Measurements from ENCODE around the gene IMPG2. TPM values are rescaled to one million over a fixed set of nuclear protein-coding genes. Genes with fewer than 3 reads are reported as not detected.

The IMPG2 gene
- polyA plus RNA-seq, 1 donor, result 1.8 TPM

GRCh38 chr3:101240719-101241399 is 79.5 kb downstream of the IMPG2 start:
- no peak for DNase-seq (ENCODE audit: low read depth)

GRCh38 chr3:101235048-101235447 is 85.3 kb downstream of the IMPG2 start:
- no peak for DNase-seq (ENCODE audit: low read depth)

- no peak for DNase-seq (ENCODE audit: low read depth)
Observed at GRCh38 chr3:101230618-101231017, 89.8 kb downstream of the IMPG2 start.

DNA sequence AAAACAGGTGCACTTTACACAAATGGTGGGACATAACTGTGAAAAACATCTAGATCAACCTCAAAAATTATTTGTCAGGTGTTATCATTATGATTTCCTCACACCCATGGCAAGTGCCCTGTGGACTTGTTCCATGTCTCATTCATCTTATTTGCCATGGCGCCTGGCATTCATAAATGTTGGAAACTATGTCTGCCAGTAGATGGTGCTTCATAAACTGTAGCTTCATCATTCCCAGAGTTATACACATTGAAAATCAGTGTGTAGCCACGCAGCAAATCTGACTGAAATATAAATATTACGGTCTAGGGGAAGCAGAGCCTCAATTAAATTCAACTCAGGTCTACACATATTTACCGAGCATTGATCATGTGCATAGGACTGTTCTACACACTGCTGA is 90.7 kb downstream of the IMPG2 start:
- no peak for DNase-seq (ENCODE audit: low read depth)

DNA sequence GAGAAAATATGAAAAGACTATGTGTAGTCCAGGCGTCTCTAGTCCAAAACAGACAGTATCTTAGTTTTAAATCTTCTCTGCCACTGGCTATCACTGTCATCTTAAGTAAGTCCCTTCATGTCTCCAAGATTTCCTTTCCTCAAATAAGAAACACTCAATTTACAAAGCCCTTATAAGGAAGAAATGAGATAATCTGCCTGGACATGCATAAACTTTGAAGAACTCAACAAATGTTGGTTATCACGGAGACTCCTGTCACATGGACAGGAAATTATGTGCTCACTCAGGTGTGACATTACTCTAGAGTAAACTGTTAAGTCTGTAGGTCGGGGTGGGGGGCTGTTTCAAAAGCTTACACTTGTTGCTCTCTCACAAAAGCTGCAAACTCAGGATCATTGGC is 91.9 kb downstream of the IMPG2 start:
- DNase-seq (ENCODE audit: low read depth), result no peak

DNA sequence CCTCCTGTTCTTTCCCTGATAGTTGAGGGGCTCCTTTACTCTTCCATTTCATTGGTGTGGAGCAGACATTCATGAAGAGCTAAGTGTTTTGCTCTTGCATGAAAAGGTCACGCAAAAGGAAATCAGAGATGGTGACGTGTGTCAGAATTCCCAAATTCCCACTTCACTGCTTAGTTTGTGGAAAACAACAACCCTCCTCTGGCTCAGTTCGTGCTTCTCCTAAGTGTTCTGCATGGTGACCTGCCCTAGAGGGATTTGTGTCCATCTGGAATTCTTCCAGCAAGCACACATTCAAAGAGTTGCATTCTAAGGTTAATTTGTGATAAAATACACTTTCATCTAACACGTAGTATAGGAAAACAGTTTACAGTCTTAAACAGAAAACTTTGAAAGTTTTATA is 95.6 kb downstream of the IMPG2 start:
- DNase-seq (ENCODE audit: low read depth), result no peak

DNA sequence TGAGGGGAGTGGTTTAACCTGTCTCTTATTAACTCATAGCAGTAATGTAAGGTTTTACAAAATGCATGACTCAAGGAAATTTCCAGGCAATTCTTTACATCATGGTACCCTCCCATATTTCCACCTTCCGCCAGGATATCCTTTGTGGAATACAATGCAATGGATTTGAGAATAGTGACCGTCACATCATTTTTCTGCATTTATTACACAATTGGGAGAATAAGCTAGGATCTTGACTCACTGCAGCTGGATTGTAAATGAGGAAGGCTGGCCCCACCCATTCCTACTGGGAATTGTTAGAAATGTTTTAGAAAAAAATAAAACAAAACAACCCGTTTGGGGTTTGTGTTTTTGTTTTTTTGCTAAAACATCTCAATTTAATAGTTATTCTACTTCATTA is 97.4 kb downstream of the IMPG2 start:
- no peak for DNase-seq (ENCODE audit: low read depth)

GRCh38 chr3:101219842-101220560 is 100.4 kb downstream of the IMPG2 start:
- DNase-seq (ENCODE audit: low read depth), result no peak

DNA sequence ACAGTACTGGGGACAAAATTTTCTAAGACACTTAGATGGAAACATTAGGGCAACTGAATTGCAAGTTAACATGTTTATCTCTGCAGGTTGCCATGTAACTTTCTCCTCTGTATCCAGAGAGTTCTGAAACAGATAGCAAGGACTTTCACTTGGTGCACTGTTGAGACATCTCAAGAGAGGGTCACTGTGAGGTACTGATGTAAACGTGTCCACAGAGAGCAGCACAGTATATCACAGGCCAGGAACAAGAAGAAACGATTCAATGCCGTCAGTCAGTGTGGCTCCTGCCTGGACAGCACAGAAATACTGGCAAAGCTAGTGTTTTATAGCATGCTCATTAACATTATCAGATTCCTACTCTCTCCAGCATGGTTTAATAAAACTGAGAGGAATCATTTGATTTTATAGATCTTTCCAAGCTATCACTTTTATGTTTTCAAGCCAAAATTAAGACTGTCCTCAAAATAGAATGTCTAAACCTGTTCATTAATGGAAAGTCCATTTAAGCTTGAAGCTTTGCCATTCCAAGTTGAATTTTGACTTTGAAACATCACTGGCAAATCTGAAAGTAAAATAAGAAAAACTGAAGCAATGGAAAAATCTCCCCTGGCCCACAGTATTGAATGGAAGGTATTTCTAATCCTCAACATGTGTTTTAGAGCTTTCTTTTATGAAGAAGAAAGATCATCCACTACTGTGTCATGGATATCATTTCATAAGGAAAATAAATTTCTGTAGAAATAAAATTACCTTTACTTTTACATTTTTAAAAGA is 102.7 kb downstream of the IMPG2 start:
- DNase-seq (ENCODE audit: low read depth), result no peak

GRCh38 chr3:101216710-101217465 is 103.5 kb downstream of the IMPG2 start:
- DNase-seq (ENCODE audit: low read depth), result no peak

- no peak for DNase-seq (ENCODE audit: low read depth)
Observed at GRCh38 chr3:101212730-101213129, 107.6 kb downstream of the IMPG2 start.

DNA sequence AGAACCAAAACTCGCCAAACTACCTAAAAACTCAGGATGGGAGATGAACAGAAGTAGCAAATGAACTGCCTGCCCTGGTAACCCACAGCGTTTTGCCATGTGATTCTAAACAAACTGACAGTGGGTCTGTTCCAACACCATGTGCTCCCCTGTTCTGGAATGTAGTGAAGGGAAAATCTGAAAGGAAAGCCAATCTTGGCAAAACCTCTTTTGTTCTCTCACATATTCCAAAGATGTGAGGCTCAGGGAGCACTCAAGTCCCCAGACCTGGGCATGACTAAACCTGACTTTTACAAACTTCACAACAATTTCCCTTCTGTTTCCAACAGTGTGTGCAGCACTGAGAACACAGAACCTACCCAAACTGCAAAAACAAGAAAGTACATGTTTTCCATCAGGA is 116.1 kb downstream of the IMPG2 start:
- no peak for DNase-seq (ENCODE audit: low read depth)

- DNase-seq (ENCODE audit: low read depth), result no peak
Observed at GRCh38 chr3:101203411-101203810, 117.0 kb downstream of the IMPG2 start.

GRCh38 chr3:101202640-101203039 is 117.7 kb downstream of the IMPG2 start:
- no peak for DNase-seq (ENCODE audit: low read depth)

DNA sequence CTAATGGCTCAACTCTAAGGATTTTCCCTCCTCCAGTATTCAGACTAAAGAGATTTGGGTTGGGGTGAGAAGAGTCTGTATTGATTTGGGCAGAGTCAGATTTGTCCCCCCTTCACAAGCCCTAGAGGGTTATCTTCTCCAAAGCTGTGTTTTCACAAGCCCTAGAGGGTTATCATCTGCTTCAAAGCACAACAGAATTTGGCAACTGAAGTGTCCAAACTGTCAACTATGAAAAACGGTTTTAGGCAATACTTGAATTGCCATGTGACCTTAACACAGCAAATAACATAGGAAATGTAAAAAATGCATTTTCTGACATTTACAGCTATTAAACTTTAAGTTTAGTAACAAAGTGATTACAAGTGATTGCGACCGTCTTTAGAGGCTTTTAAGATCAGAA is 119.9 kb downstream of the IMPG2 start:
- DNase-seq (ENCODE audit: low read depth), result no peak

DNA sequence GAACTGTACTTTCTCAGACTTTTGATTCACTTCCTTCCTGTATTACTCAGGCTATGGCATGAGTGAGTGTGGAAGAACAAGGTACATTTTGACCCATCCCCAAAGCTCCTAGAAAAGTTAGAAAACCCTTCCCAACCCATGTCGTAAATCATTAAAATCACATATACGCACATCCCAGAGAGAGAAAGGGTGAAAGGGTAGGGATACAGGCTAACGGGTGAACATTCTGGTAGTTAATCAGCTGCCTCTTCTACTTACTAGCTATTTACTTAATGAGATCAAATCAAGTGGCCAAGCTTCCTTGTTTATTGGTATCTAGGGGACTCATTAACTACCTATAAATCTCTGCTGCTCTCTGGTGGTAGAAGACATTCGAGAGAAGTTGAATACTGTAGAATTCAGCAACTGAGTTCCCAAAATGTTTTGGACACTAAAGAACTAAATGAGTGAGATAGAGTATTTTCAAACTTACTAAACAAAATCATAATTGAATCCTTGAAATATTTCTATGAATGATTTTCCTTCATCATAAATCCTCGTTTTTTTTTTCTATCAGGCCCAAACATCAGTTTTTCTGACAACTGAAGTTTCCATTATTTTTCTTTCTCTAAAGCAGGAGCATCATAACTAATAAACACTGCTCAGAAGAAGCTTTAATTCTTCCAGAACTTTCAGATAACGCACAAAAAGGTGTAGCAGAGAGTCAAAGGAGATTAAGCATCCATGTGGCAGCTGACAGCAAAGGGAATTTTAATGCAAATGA is 124.2 kb downstream of the IMPG2 start:
- no peak for DNase-seq (ENCODE audit: low read depth)

DNA sequence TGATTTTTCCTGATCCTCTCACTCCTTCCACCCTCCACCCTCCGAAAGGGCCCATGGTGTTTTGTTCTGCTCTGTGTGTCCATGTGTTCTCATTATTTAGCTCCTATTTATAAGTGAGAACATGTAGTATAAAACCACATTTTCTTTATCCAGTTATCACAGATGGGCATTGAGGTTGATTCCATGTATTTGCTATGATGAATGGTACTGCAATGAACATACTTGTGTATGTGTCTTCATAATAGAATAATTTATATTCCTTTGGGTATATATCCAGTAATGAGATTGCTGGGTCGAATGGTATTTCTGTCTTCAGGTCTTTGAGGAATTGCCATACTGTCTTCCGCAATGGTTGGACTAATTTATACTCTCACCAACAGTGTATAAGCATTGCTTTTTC is 126.0 kb downstream of the IMPG2 start:
- DNase-seq (ENCODE audit: low read depth), result no peak

GRCh38 chr3:101193957-101194356 is 126.4 kb downstream of the IMPG2 start:
- DNase-seq (ENCODE audit: low read depth), result no peak

DNA sequence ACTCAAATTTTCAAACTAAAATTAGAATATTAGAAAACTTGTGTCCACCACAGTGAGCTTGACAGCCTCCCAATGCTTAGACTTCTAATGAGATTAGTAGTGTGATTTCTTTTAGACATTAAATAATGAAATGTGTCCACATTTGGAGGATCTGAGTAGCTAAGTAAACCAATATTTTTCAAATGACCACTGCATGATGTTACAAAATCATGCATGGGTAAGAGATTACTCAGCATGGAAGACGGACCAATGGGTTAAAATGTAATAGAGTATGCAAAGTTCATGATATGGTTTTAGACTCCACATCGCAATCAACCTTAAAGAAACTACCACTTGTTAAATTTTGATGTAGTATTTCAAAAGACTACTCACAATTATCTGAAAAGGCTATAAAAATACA is 130.6 kb downstream of the IMPG2 start:
- no peak for DNase-seq (ENCODE audit: low read depth)

- DNase-seq (ENCODE audit: low read depth), result no peak
Observed at GRCh38 chr3:101189176-101189575, 131.2 kb downstream of the IMPG2 start.

GRCh38 chr3:101185341-101185740 is 135.0 kb downstream of the IMPG2 start:
- no peak for DNase-seq (ENCODE audit: low read depth)
